CD14-positive monocyte (primary cell): Measurements from ENCODE around the gene CMSS1. TPM values are rescaled to one million over a fixed set of nuclear protein-coding genes. Genes with fewer than 3 reads are reported as not detected.
"Not testable (repeated sequence)": the region's sequence is repeated elsewhere in the genome, so short reads cannot be mapped to it uniquely, and the experiment has no call there.

Experiments
- DNase-seq, 3 donors: peaks; one replicate each; pipeline ENCODE4 v3.0.0-alpha.2; 2011 to 2022
- H2AFZ ChIP-seq: 2 replicates; pipeline ENCODE4 v1.6.0; 2012; ENCODE audit warnings: mild to moderate bottlenecking, low read depth, low read length, inconsistent platforms; ENCODE audit not compliant: insufficient read depth, poor library complexity, severe bottlenecking
- H3K27ac ChIP-seq, 2 donors: 1 replicate in 1 of 2; 2 replicates in 1 of 2; pipeline ENCODE4 v1.5.1; 2012 to 2013; ENCODE audit warnings: low read length in 2 of 2, control low read depth in 1 of 2, inconsistent platforms in 1 of 2, low read depth in 1 of 2, mild to moderate bottlenecking in 1 of 2
- H3K27me3 ChIP-seq, 2 donors: one replicate each; pipeline versions ENCODE4 v1.6.0 to v1.6.1; 2011 to 2013; ENCODE audit warnings: low read length in 2 of 2; ENCODE audit not compliant: control insufficient read depth in 2 of 2, insufficient read depth in 2 of 2
- H3K36me3 ChIP-seq, 2 donors: replicated peaks in 1 of 2; 1 replicate in 1 of 2; 2 replicates in 1 of 2; pipeline versions ENCODE4 v1.5.1 to v1.6.1; 2012 to 2013; ENCODE audit warnings: low read length in 2 of 2, control low read depth in 1 of 2, inconsistent platforms in 1 of 2, mild to moderate bottlenecking in 1 of 2; ENCODE audit not compliant: insufficient read depth in 2 of 2, control insufficient read depth in 1 of 2
- H3K4me1 ChIP-seq, 2 donors: 1 replicate in 1 of 2; 2 replicates in 1 of 2; pipeline versions ENCODE4 v1.5.1 to v1.6.1; 2012 to 2013; ENCODE audit warnings: low read length in 2 of 2, control low read depth in 1 of 2, inconsistent platforms in 1 of 2, mild to moderate bottlenecking in 1 of 2, moderate library complexity in 1 of 2; ENCODE audit not compliant: insufficient read depth in 2 of 2, control insufficient read depth in 1 of 2
- H3K4me2 ChIP-seq: replicated peaks from 2 replicates; pipeline ENCODE3; 2012; ENCODE audit warnings: low read length, moderate library complexity, mild to moderate bottlenecking; ENCODE audit not compliant: poor library complexity, severe bottlenecking; ENCODE audit errors: extremely low read depth
- H3K4me3 ChIP-seq, 3 experiments: fragments of 200-600 bp in 1 of 3; sonication (generic) in 1 of 3; replicated peaks in 1 of 3; 1 replicate in 2 of 3; 2 replicates in 1 of 3; pipeline ENCODE4 v1.5.1; 2011 to 2013; ENCODE audit warnings: low read length in 3 of 3, mild to moderate bottlenecking in 3 of 3, control low read depth in 2 of 3, low read depth in 2 of 3, inconsistent platforms in 1 of 3, moderate library complexity in 1 of 3
- H3K79me2 ChIP-seq: 2 replicates; pipeline ENCODE4 v1.6.0; 2012; ENCODE audit warnings: mild to moderate bottlenecking, control low read depth, inconsistent platforms, low read length, moderate library complexity; ENCODE audit not compliant: insufficient read depth
- H3K9ac ChIP-seq: 2 replicates; pipeline ENCODE4 v1.6.0; 2017; ENCODE audit warnings: low read length, mild to moderate bottlenecking; ENCODE audit not compliant: insufficient read depth, poor library complexity, severe bottlenecking
- H3K9me3 ChIP-seq, 2 donors: replicated peaks in 1 of 2; 1 replicate in 1 of 2; 2 replicates in 1 of 2; pipeline versions ENCODE4 v1.5.1 to v1.6.1; 2012 to 2013; ENCODE audit warnings: low read length in 2 of 2, control low read depth in 1 of 2; ENCODE audit not compliant: control insufficient read depth in 1 of 2, insufficient read depth in 1 of 2
- H4K20me1 ChIP-seq: 2 replicates; pipeline ENCODE4 v1.6.0; 2012; ENCODE audit warnings: mild to moderate bottlenecking, low read length, control low read depth, moderate library complexity; ENCODE audit not compliant: insufficient read depth
- H3K27ac Mint-ChIP-seq, 7 donors: one replicate each; pipeline ENCODE4 v1.8.0; 2020; ENCODE audit warnings: mild to moderate bottlenecking in 7 of 7, mixed read lengths in 7 of 7, moderate library complexity in 6 of 7, inconsistent platforms in 2 of 7
- H3K27me3 Mint-ChIP-seq, 3 donors: one replicate each; pipeline ENCODE4 v1.8.0; 2021 to 2022; ENCODE audit warnings: low read depth in 3 of 3, mild to moderate bottlenecking in 3 of 3, mixed read lengths in 3 of 3, moderate library complexity in 3 of 3, inconsistent platforms in 1 of 3
- H3K36me3 Mint-ChIP-seq, 2 donors: one replicate each; pipeline ENCODE4 v1.8.0; 2020; ENCODE audit warnings: mixed read lengths in 2 of 2, inconsistent platforms in 1 of 2, mild to moderate bottlenecking in 1 of 2
- H3K4me1 Mint-ChIP-seq: one replicate; pipeline ENCODE4 v1.8.0; 2020; ENCODE audit warnings: mild to moderate bottlenecking, mixed read lengths
- H3K4me3 Mint-ChIP-seq, 2 donors: one replicate each; pipeline ENCODE4 v1.8.0; 2020; ENCODE audit warnings: mild to moderate bottlenecking in 2 of 2, mixed read lengths in 2 of 2, moderate library complexity in 1 of 2
- H3K9me3 Mint-ChIP-seq, 7 donors: one replicate each; pipeline ENCODE4 v1.8.0; 2020 to 2022; ENCODE audit warnings: mixed read lengths in 7 of 7, mild to moderate bottlenecking in 6 of 7, moderate library complexity in 6 of 7, inconsistent platforms in 2 of 7
- CTCF ChIP-seq: fragments of 200-600 bp; IDR thresholded peaks from one replicate; pipeline ENCODE4 v1.8.0; 2022; ENCODE audit warnings: antibody characterized with exemption, mild to moderate bottlenecking
- WGBS: methylation state at CpG from one replicate; pipeline ENCODE4 v1.1.5; 2013; ENCODE audit warnings: missing lambda C conversion rate; ENCODE audit not compliant: insufficient coverage; 5-methylcytosine and 5-hydroxymethylcytosine counted together
- intact Hi-C, 2 donors: fragments of 100-400 bp; cut with micrococcal nuclease; formaldehyde crosslinking; loops; one replicate each; pipeline versions ENCODE4 v1.15.0 to v1.15.1; 2023
- polyA plus RNA-seq, 3 donors: library from polyadenylated mRNA; depleted of rRNA in 1 of 3; unstranded in 2 of 3; stranded (reverse) in 1 of 3; fragments of 300-500 nt in 2 of 3; fragments of >200 nt in 1 of 3; fragmentation: Illumina TruSeq in 2 of 3; gene quantifications; 1 replicate in 2 of 3; 2 replicates in 1 of 3; pipeline ENCODE4 v1.2.3, GENCODE V29; 2012 to 2021

The CMSS1 gene
- polyA plus RNA-seq, 3 donors, result 1.1 to 3.6 (median 2.2) TPM

GRCh38 chr3:100228247-100228646 is 410.6 kb downstream of the CMSS1 start:
- intact Hi-C loops, result no loop called here
- Histone ChIP-seq H3K9ac (no peak overlapping the region), H3K4me3 (no peak overlapping the region), H2AFZ (no peak overlapping the region), H3K36me3 (no peaks in the 10 kb centered on the region), H3K4me2 (no peak overlapping the region), H3K27me3 (no peaks in the 10 kb centered on the region), H4K20me1 (no peaks in the 10 kb centered on the region), H3K27ac (no peak overlapping the region), H3K9me3 (peaks cover 0 to 5% of the 10 kb centered on the region in 2 donors), H3K4me1 (no peaks in the 10 kb centered on the region), H3K79me2 (no peaks in the 10 kb centered on the region)
- Mint-ChIP-seq H3K9me3 (peaks cover 0 to 16% (median 7%) of the 10 kb centered on the region in 7 donors), H3K4me1 (no peaks in the 10 kb centered on the region), H3K27ac (no peak overlapping the region), H3K27me3 (peaks cover 0 to 2% (median 0%) of the 10 kb centered on the region in 3 donors), H3K4me3 (no peak overlapping the region), H3K36me3 (no peaks in the 10 kb centered on the region)
- TF ChIP-seq CTCF, result no peak
- no peak for DNase-seq
- WGBS, result no CpG with 5 or more reads among the region's 1 CpG

- DNase-seq, H3K27ac Mint-ChIP-seq, H3K27me3 Mint-ChIP-seq, intact Hi-C loops, H3K36me3 Mint-ChIP-seq, H3K4me2 ChIP-seq, H4K20me1 ChIP-seq, H3K4me3 Mint-ChIP-seq, H3K9ac ChIP-seq, H2AFZ ChIP-seq, H3K9me3 ChIP-seq, H3K27ac ChIP-seq, H3K79me2 ChIP-seq, H3K4me3 ChIP-seq, H3K4me1 Mint-ChIP-seq, H3K27me3 ChIP-seq, H3K4me1 ChIP-seq, H3K36me3 ChIP-seq: not testable (repeated sequence)
- 86% methylated on average over 2 of the region's 3 CpGs for WGBS
- peaks cover 0 to 16% (median 7%) of the 10 kb centered on the region in 7 donors for H3K9me3 Mint-ChIP-seq
Observed at GRCh38 chr3:100229188-100229587, 411.5 kb downstream of the CMSS1 start.
